ENCODE results near the gene RCOR1. TPM values are rescaled to one million over a fixed set of nuclear protein-coding genes. Genes with fewer than 3 reads are reported as not detected.
"Not testable (repeated sequence)": the region's sequence is repeated elsewhere in the genome, so short reads cannot be mapped to it uniquely, and the experiment has no call there.

RCOR1 gene
- 13.1 and 13.4 TPM in 2 replicates for total RNA-seq

DNA sequence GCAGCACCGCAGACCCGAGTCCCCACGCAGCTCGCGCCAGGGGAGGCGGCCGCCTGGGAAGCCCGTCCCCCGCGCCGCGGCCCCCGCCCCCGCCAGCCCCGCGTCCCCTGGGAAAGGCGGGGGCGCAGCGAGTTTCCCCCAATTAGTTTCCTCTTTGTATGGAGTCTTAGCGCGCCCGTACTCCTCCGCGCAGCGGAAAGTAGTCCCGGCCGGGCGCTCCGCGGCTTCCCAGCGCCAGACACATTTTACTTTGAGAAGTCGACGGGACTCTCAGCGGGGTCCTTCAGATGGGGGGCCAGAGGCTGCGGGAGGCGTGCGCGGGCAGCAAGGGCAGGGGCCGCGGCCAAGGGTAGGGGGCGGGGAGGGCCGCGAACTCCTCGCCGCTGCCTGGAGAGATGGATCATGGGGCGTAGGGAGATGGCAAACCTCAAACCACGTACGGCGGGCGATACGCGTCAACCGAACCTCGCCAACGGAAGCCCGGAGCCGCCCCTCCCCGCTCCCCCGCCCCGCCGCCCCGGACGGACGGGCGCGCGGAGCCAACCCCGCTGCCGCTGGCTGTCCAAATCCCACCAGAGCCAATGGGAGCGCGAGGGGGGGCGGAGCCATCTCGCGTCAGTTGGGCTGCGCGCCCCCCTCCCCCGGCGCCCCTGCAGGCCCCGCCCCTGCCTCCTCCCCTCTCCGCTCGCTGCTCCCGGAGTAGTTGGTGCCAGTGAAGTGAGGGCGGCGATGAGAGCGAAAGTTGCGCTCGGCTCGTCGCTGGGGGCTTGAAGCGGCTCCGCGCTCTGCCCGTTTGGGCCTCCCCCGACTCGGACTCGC lies at the start of gene RCOR1:
Gene RCOR1 (plus strand): TSS at position 706 of the 819 bp plus-strand sequence. CDS start 238 bp downstream, outside the sequence.
- Histone ChIP-seq H3K4me3 (ENCODE audit: low read depth, low read length) (peak within 1 kb of the TSS; percentile 87), H3K27me3 (ENCODE audit: control insufficient read depth, insufficient read depth, low read length) (no peaks in the 10 kb centered on the region), H3K36me3 (ENCODE audit: control insufficient read depth, insufficient read depth, low read length) (no peaks in the 10 kb centered on the region)
- peak; percentile 70 for DNase-seq (ENCODE audit: low read depth)
- TF ChIP-seq, protein P1, sequence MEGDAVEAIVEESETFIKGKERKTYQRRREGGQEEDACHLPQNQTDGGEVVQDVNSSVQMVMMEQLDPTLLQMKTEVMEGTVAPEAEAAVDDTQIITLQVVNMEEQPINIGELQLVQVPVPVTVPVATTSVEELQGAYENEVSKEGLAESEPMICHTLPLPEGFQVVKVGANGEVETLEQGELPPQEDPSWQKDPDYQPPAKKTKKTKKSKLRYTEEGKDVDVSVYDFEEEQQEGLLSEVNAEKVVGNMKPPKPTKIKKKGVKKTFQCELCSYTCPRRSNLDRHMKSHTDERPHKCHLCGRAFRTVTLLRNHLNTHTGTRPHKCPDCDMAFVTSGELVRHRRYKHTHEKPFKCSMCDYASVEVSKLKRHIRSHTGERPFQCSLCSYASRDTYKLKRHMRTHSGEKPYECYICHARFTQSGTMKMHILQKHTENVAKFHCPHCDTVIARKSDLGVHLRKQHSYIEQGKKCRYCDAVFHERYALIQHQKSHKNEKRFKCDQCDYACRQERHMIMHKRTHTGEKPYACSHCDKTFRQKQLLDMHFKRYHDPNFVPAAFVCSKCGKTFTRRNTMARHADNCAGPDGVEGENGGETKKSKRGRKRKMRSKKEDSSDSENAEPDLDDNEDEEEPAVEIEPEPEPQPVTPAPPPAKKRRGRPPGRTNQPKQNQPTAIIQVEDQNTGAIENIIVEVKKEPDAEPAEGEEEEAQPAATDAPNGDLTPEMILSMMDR (IDR thresholded peaks at IDR 0.05; ENCODE audit: insufficient read depth, low read length, poor library complexity, severe bottlenecking): no peak

DNA sequence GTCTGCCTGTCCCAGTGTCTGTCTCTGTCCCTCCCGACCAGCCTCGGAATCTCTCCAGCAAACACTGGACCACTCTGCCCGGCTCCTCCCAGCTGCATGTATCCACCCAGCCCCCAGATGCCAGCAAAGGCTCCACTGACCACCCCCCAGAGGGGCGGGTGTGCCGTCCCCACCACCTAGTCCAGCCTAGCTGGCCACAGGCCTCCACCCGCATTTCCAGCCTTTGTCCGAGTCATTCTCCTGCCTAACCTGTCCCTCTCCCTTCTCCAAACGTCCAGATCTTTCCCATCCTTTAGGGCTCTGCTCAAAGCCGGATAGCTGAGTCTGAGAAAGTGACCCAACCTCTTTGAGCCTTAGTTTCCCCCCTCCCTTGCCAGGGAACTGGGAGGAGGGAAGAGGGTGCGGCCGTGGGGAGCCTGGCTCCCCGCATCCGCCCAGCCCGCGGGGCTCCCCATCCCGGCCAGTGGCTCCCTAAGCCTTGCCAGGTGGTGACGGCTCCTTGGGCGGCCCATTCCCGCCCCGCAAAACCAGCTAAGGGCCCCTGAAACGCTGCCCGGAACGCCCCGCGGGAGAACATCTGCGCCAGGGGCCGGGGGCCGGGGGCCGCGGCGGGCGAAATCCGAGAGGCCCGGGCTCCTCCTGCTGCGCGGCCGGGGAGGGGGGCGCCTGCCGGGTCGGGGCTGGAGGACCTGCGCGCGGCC lies 48.3 kb upstream of the RCOR1 start:
- Histone ChIP-seq H3K4me3 (ENCODE audit: low read depth, low read length) (no peak overlapping the region), H3K36me3 (ENCODE audit: control insufficient read depth, insufficient read depth, low read length) (no peaks in the 10 kb centered on the region), H3K27me3 (ENCODE audit: control insufficient read depth, insufficient read depth, low read length) (peaks cover 29% of the 10 kb centered on the region)
- DNase-seq (ENCODE audit: low read depth): no peak
- TF ChIP-seq, protein P1 (IDR thresholded peaks at IDR 0.05; ENCODE audit: insufficient read depth, low read length, poor library complexity, severe bottlenecking): no peak

DNA sequence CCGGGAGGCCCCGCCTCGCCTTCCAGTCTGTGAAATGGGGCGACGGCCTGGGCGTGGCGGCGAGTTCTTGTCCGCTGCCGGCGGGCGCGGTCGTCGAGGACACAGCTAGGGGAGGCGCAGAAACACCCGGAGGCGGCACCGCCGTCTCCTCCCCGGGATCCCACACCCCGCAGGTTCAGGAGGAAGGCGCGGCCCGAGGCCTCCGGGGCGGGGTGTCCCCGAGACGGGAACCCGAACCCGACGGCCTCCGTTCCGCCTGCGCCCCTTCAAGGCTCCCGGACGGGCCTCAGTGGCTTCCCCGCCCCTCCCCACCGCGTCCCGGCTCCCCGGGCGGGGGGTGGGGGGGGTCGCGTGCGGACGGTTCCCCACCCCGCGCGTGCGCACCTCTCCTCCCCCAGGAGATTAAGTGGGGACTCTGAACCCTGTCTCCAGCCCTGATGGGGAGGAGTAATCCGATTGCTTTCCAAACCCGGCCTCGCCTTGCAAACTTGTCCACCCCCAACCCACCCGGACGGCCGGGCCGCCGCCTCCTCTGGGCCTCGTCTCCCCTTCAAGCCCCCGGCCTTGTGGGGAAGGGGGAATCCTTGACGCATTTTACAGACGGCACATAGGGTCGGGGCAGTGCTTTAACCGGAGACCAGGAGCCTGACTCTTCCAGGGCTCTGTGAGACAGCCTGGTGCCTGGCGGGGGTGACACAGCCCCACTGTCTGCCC lies 47.5 kb upstream of the RCOR1 start:
- TF ChIP-seq, protein P1 (IDR thresholded peaks at IDR 0.05; ENCODE audit: insufficient read depth, low read length, poor library complexity, severe bottlenecking): no peak
- Histone ChIP-seq H3K4me3 (ENCODE audit: low read depth, low read length) (no peak overlapping the region), H3K36me3 (ENCODE audit: control insufficient read depth, insufficient read depth, low read length) (no peaks in the 10 kb centered on the region), H3K27me3 (ENCODE audit: control insufficient read depth, insufficient read depth, low read length) (peaks cover 29% of the 10 kb centered on the region)
- DNase-seq (ENCODE audit: low read depth): no peak

DNA sequence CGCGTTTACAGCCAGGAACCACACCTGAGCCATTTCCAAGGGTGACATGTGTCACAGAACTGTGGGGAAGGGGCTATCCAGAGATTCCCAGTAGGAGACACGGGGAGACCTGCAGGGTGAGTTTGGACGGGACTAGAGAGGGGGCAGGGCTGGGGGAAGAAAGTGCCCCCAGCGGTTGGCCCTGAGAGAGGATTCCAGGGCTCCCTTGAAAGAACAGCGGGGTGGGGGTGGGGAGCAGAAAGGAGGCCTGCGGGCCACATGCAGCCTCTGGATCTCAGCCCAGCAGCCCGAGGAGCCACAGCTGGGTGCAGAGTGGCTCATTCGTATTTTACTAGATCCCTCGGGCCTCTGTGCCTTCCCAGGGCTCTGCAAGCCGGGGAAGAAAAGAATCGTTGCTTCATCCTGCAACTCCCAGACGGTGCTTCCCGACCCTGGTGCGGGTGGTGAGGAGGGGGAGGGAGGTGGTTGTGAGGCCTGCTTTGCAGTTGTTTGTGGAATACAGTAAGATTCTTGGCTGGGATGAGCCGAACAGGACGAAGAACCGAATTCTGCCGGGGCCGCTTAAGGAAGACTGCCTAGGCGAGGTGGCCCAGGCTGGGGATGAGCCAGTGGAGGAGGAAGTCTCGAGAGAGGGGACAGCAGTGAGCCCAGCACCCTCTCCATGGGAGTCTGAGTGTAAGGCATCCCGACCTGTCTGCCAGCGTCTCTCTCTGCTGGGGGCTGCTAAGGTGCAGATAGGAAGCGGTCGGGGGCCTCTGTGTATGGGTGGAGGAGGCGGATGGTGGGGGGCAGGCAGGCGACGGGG lies 46.8 kb upstream of the RCOR1 start:
- peaks cover 29% of the 10 kb centered on the region for H3K27me3 ChIP-seq (ENCODE audit: control insufficient read depth, insufficient read depth, low read length)
- DNase-seq (ENCODE audit: low read depth): no peak
- no peak overlapping the region for H3K4me3 ChIP-seq (ENCODE audit: low read depth, low read length)
- no peaks in the 10 kb centered on the region for H3K36me3 ChIP-seq (ENCODE audit: control insufficient read depth, insufficient read depth, low read length)
- TF ChIP-seq, protein P1 (IDR thresholded peaks at IDR 0.05; ENCODE audit: insufficient read depth, low read length, poor library complexity, severe bottlenecking): peak; percentile 7

DNA sequence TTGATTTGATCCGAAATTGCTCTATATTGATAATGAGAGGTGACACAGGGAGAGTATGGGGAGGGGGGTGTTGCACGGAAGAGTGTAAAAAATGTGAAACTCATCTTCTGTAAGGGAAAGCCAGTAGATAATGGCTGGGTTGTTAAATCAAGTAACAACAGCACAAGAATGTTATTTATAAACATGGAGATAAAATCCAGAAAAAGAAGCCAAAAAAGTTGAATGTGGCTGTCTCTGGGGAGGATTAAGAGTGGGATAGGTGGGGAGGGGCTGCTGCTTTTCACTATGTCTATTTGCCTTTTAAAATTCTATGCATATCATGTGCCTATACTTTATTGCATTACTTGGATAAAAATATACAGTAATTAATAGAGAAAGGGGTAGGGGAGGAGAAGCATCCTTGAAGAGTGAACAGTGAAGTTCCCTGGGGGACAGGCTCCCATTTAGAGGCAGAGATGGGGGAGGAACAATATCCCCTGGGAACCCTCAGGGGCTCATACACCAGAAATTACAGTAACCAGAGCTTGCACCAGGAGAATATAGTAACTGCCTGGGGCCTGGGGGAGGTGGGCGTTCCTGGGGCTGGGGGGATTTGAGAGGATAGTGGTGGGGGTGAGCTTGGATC lies 43.7 kb upstream of the RCOR1 start:
- Histone ChIP-seq H3K4me3 (ENCODE audit: low read depth, low read length) (no peak overlapping the region), H3K27me3 (ENCODE audit: control insufficient read depth, insufficient read depth, low read length) (peaks cover 25% of the 10 kb centered on the region), H3K36me3 (ENCODE audit: control insufficient read depth, insufficient read depth, low read length) (no peaks in the 10 kb centered on the region)
- TF ChIP-seq, protein P1 (IDR thresholded peaks at IDR 0.05; ENCODE audit: insufficient read depth, low read length, poor library complexity, severe bottlenecking): no peak
- no peak for DNase-seq (ENCODE audit: low read depth)

DNA sequence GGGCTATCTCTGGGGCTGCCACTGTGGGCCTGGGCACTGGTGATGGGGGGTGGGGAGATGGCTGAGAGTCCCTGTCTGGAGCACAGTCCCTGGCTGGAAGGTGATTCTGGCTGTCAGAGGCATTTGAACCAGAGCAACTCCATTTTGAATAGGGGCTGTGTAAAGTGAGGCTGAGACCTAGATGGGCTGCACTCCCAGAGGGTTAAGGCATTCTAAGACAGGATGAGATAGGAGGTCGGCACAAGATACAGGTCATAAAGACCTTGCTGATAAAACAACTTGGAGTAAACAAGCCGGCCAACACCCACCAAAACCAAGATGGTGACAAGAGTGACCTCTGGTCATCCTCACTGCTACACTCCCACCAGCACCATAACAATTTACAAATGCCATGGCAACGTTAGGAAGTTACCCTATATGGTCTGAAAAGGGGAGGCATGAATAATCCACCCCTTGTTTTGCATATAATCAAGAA lies 41.5 kb upstream of the RCOR1 start:
- H3K27me3 ChIP-seq (ENCODE audit: control insufficient read depth, insufficient read depth, low read length); H3K36me3 ChIP-seq (ENCODE audit: control insufficient read depth, insufficient read depth, low read length); H3K4me3 ChIP-seq (ENCODE audit: low read depth, low read length); DNase-seq (ENCODE audit: low read depth): not testable (repeated sequence)

Measured in kidney epithelial cell (primary cell).